Hepatocyte (in vitro differentiated cells): ENCODE results near the gene HSDL1. TPM values are rescaled to one million over a fixed set of nuclear protein-coding genes. Genes with fewer than 3 reads are reported as not detected.

Source experiments
- DNase-seq: peaks from one replicate; pipeline ENCODE4 v3.0.0-alpha.2; 2016; ENCODE audit warnings: low spot score
- H2AFZ ChIP-seq: fragments of 200-600 bp; sonication (generic); 2 replicates; pipeline ENCODE4 v1.6.0; 2016; ENCODE audit warnings: antibody characterized with exemption, mild to moderate bottlenecking
- H3K27ac ChIP-seq: fragments of 200-600 bp; sonication (generic); 2 replicates; pipeline ENCODE4 v1.5.1; 2016; ENCODE audit warnings: mild to moderate bottlenecking
- H3K27me3 ChIP-seq: fragments of 200-600 bp; sonication (generic); 2 replicates; pipeline ENCODE4 v1.6.1; 2016
- H3K36me3 ChIP-seq: fragments of 200-600 bp; sonication (generic); replicated peaks from 2 replicates; pipeline ENCODE4 v1.5.1; 2016; ENCODE audit warnings: low read depth; ENCODE audit not compliant: insufficient read depth
- H3K4me1 ChIP-seq: fragments of 200-600 bp; sonication (generic); 2 replicates; pipeline ENCODE4 v1.5.1; 2016; ENCODE audit warnings: mild to moderate bottlenecking, moderate library complexity; ENCODE audit not compliant: insufficient read depth
- H3K4me2 ChIP-seq: fragments of 200-600 bp; sonication (generic); 2 replicates; pipeline ENCODE4 v1.6.0; 2016
- H3K4me3 ChIP-seq: fragments of 200-600 bp; sonication (generic); 2 replicates; pipeline ENCODE4 v1.5.1; 2016; ENCODE audit warnings: mild to moderate bottlenecking
- H3K79me2 ChIP-seq: fragments of 200-600 bp; sonication (generic); 2 replicates; pipeline ENCODE4 v1.6.0; 2017; ENCODE audit warnings: mild to moderate bottlenecking
- H3K9me2 ChIP-seq: fragments of 200-600 bp; sonication (generic); replicated peaks from 2 replicates; pipeline ENCODE4 v1.6.0; 2017; ENCODE audit warnings: mild to moderate bottlenecking; ENCODE audit not compliant: insufficient read depth
- H3K9me3 ChIP-seq: fragments of 200-600 bp; sonication (generic); 2 replicates; pipeline ENCODE4 v1.5.1; 2016; ENCODE audit warnings: low read depth, mild to moderate bottlenecking
- H4K20me1 ChIP-seq: fragments of 200-600 bp; sonication (generic); 2 replicates; pipeline ENCODE4 v1.6.0; 2016; ENCODE audit warnings: mild to moderate bottlenecking; ENCODE audit not compliant: insufficient read depth, poor library complexity, severe bottlenecking
- CTCF ChIP-seq: fragments of 200-600 bp; sonication (generic); IDR thresholded peaks from 2 replicates; pipeline ENCODE4 v1.5.1; 2016; ENCODE audit warnings: antibody characterized with exemption, mild to moderate bottlenecking; ENCODE audit not compliant: poor library complexity
- EZH2 ChIP-seq: fragments of 200-600 bp; sonication (generic); IDR thresholded peaks from 2 replicates; pipeline ENCODE4 v1.6.1; 2016; ENCODE audit warnings: antibody characterized with exemption, mild to moderate bottlenecking, borderline replicate concordance
- EZH2phosphoT487 ChIP-seq: fragments of 200-600 bp; sonication (generic); IDR thresholded peaks from one replicate; pipeline ENCODE4 v1.6.1; 2018; ENCODE audit warnings: antibody characterized with exemption, mild to moderate bottlenecking, low read depth, moderate library complexity; ENCODE audit not compliant: unreplicated experiment, severe bottlenecking
- WGBS: methylation state at CpG from one replicate; pipeline ENCODE4 v1.1.6; 2016; ENCODE audit warnings: low lambda C conversion rate; ENCODE audit errors: missing lambda C conversion rate; 5-methylcytosine and 5-hydroxymethylcytosine counted together
- polyA plus RNA-seq: library from polyadenylated mRNA; unstranded; fragments of >200 nt; fragmentation: Nextera tagmentation; extraction: Ambion mirVana; gene quantifications from 2 replicates; pipeline ENCODE4 v1.2.1, GENCODE V29; 2016
- total RNA-seq: library from RNA; depleted of rRNA; stranded (reverse); fragments of >200 nt; gene quantifications from 2 replicates; pipeline ENCODE4 v1.2.3, GENCODE V29; 2014

HSDL1 gene
- total and polyA plus RNA-seq, 2 experiments from 2014 or later: 14.3 to 24.9 TPM

GRCh38 chr16:84141143-84141670, 3.8 kb downstream of the HSDL1 start:
- Histone ChIP-seq H3K9me2 (no peaks in the 10 kb centered on the region), H3K4me1 (peaks cover 19% of the 10 kb centered on the region), H3K27ac (no peak overlapping the region), H3K9me3 (no peaks in the 10 kb centered on the region), H3K4me2 (no peak overlapping the region), H3K27me3 (no peaks in the 10 kb centered on the region), H2AFZ (no peak overlapping the region), H3K79me2 (peaks cover 81% of the 10 kb centered on the region), H4K20me1 (peaks cover 3% of the 10 kb centered on the region), H3K36me3 (no peaks in the 10 kb centered on the region), H3K4me3 (no peak overlapping the region)
- DNase-seq: no peak
- WGBS: 70% methylated on average over 13 of the region's 13 CpGs
- TF ChIP-seq CTCF (no peak), EZH2phosphoT487 (no peak), EZH2 (no peak)

GRCh38 chr16:84139628-84140258, 5.2 kb downstream of the HSDL1 start:
- TF ChIP-seq EZH2 (no peak), CTCF (no peak), EZH2phosphoT487 (no peak)
- Histone ChIP-seq H3K27me3 (no peaks in the 10 kb centered on the region), H3K9me2 (no peaks in the 10 kb centered on the region), H3K4me2 (peak overlapping the region; percentile 32), H3K4me1 (peaks cover 19% of the 10 kb centered on the region), H3K27ac (peak overlapping the region; percentile 90), H2AFZ (no peak overlapping the region), H3K36me3 (no peaks in the 10 kb centered on the region), H3K4me3 (no peak overlapping the region), H3K9me3 (no peaks in the 10 kb centered on the region), H3K79me2 (peaks cover 94% of the 10 kb centered on the region), H4K20me1 (peaks cover 3% of the 10 kb centered on the region)
- DNase-seq: no peak
- 83% methylated on average over 6 of the region's 6 CpGs for WGBS

- Histone ChIP-seq H3K4me3 (no peak overlapping the region), H3K9me3 (no peaks in the 10 kb centered on the region), H3K9me2 (no peaks in the 10 kb centered on the region), H3K36me3 (no peaks in the 10 kb centered on the region), H3K4me1 (peaks cover 18% of the 10 kb centered on the region), H3K4me2 (peak overlapping the region; percentile 32), H2AFZ (no peak overlapping the region), H4K20me1 (peaks cover 3% of the 10 kb centered on the region), H3K27me3 (no peaks in the 10 kb centered on the region), H3K27ac (peak overlapping the region; percentile 90), H3K79me2 (peaks cover 94% of the 10 kb centered on the region)
- 38% methylated on average over 14 of the region's 14 CpGs for WGBS
- no peak for TF ChIP-seq CTCF
- TF ChIP-seq EZH2: no peak
- no peak for TF ChIP-seq EZH2phosphoT487
- peak; percentile 67 for DNase-seq
These were observed 6.0 kb downstream of the HSDL1 start for GRCh38 chr16:84138824-84139627.
